PFSK-1 (cell line): ENCODE data around the gene UBE3B.

ENCODE experiments used
- FOXP2 ChIP-seq: optimal IDR thresholded peaks from 2 replicates; pipeline ENCODE3; 2011; ENCODE audit warnings: borderline replicate concordance, control low read depth, inconsistent platforms; ENCODE audit not compliant: insufficient read depth; ENCODE audit errors: extremely low read length, extremely low read depth
- POLR2AphosphoS5 ChIP-seq: IDR thresholded peaks from 2 replicates; pipeline ENCODE4 v1.6.1; 2012; ENCODE audit warnings: low read depth, mild to moderate bottlenecking, control low read depth, low read length, moderate library complexity
- REST ChIP-seq, 2 experiments: IDR thresholded peaks; 2 replicates each; pipeline versions ENCODE4 v1.6.1 to v1.8.0; 2011 to 2012; ENCODE audit warnings: low read depth in 2 of 2, low read length in 2 of 2, control low read depth in 1 of 2, inconsistent platforms in 1 of 2, mild to moderate bottlenecking in 1 of 2, moderate library complexity in 1 of 2; ENCODE audit not compliant: insufficient read depth in 1 of 2
- SIN3A ChIP-seq: IDR thresholded peaks from 2 replicates; pipeline ENCODE4 v1.6.1; 2012; ENCODE audit warnings: mild to moderate bottlenecking, low read length, moderate library complexity, borderline replicate concordance; ENCODE audit not compliant: insufficient read depth
- TAF1 ChIP-seq: IDR thresholded peaks from 2 replicates; pipeline ENCODE4 v1.6.1; 2012; ENCODE audit warnings: low read length, control low read depth, borderline replicate concordance; ENCODE audit not compliant: insufficient read depth

Gene UBE3B

GRCh38 chr12:109542014-109542413 is 64.6 kb downstream of the UBE3B start:
- TF ChIP-seq TAF1 (no peak), POLR2AphosphoS5 (no peak), SIN3A (no peak)

- no peak for TF ChIP-seq REST (IDR thresholded peaks at IDR 0.05; ENCODE audit: insufficient read depth in 1 of 2, low read depth in 2 of 2, low read length in 2 of 2)
- TF ChIP-seq TAF1, result no peak
- TF ChIP-seq SIN3A, result no peak
- TF ChIP-seq FOXP2, result no peak
- no peak for TF ChIP-seq POLR2AphosphoS5
Observed at GRCh38 chr12:109542876-109543275, 65.4 kb downstream of the UBE3B start.

- TF ChIP-seq REST (IDR thresholded peaks at IDR 0.05; ENCODE audit: insufficient read depth in 1 of 2, low read depth in 2 of 2, low read length in 2 of 2), result no peak
- no peak for TF ChIP-seq POLR2AphosphoS5
- no peak for TF ChIP-seq SIN3A
- no peak for TF ChIP-seq FOXP2
- TF ChIP-seq TAF1, result no peak
Observed at GRCh38 chr12:109544955-109545531, 67.6 kb downstream of the UBE3B start.

GRCh38 chr12:109545826-109546225 is 68.4 kb downstream of the UBE3B start:
- no peak for TF ChIP-seq SIN3A
- no peak for TF ChIP-seq TAF1
- TF ChIP-seq POLR2AphosphoS5, result no peak
- no peak for TF ChIP-seq REST (IDR thresholded peaks at IDR 0.05; ENCODE audit: insufficient read depth in 1 of 2, low read depth in 2 of 2, low read length in 2 of 2)
- no peak for TF ChIP-seq FOXP2

- no peak for TF ChIP-seq POLR2AphosphoS5
- no peak for TF ChIP-seq TAF1
- TF ChIP-seq REST (IDR thresholded peaks at IDR 0.05; ENCODE audit: insufficient read depth in 1 of 2, low read depth in 2 of 2, low read length in 2 of 2), result no peak
- no peak for TF ChIP-seq FOXP2
- no peak for TF ChIP-seq SIN3A
Observed at GRCh38 chr12:109547286-109547685, 69.9 kb downstream of the UBE3B start.
